Measurements from ENCODE around the gene CACNA1E.

CACNA1E gene

GRCh38 chr1:181789395-181789794 lies 306.1 kb downstream of the CACNA1E start:
- TF ChIP-seq CTCF (conservative IDR thresholded peaks at IDR 0.05; ENCODE audit: low read depth, low read length) = no peak
- H3K4me3 ChIP-seq (ENCODE audit: low read length) = no peak overlapping the region
- DNase-seq (ENCODE audit: low read depth) = peak; percentile 3

- no peak overlapping the region for H3K4me3 ChIP-seq (ENCODE audit: low read length)
- no peak for TF ChIP-seq CTCF (conservative IDR thresholded peaks at IDR 0.05; ENCODE audit: low read depth, low read length)
- no peak for DNase-seq (ENCODE audit: low read depth)
Measured at GRCh38 chr1:181791721-181792120, 308.4 kb downstream of the CACNA1E start.

- H3K4me3 ChIP-seq (ENCODE audit: low read length) = no peak overlapping the region
- no peak for DNase-seq (ENCODE audit: low read depth)
- TF ChIP-seq CTCF (conservative IDR thresholded peaks at IDR 0.05; ENCODE audit: low read depth, low read length) = no peak
Measured at GRCh38 chr1:181793831-181794230, 310.5 kb downstream of the CACNA1E start.

- H3K4me3 ChIP-seq (ENCODE audit: low read length) = no peak overlapping the region
- no peak for TF ChIP-seq CTCF (conservative IDR thresholded peaks at IDR 0.05; ENCODE audit: low read depth, low read length)
- DNase-seq (ENCODE audit: low read depth) = no peak
Measured at GRCh38 chr1:181794332-181794731, 311.0 kb downstream of the CACNA1E start.

- no peak overlapping the region for H3K4me3 ChIP-seq (ENCODE audit: low read length)
- no peak for DNase-seq (ENCODE audit: low read depth)
- no peak for TF ChIP-seq CTCF (conservative IDR thresholded peaks at IDR 0.05; ENCODE audit: low read depth, low read length)
Measured at GRCh38 chr1:181798191-181798926, 315.0 kb downstream of the CACNA1E start.

GRCh38 chr1:181801617-181802016 lies 318.3 kb downstream of the CACNA1E start:
- TF ChIP-seq CTCF (conservative IDR thresholded peaks at IDR 0.05; ENCODE audit: low read depth, low read length) = no peak
- no peak overlapping the region for H3K4me3 ChIP-seq (ENCODE audit: low read length)
- DNase-seq (ENCODE audit: low read depth) = no peak

- no peak for TF ChIP-seq CTCF (conservative IDR thresholded peaks at IDR 0.05; ENCODE audit: low read depth, low read length)
- DNase-seq (ENCODE audit: low read depth) = no peak
- no peak overlapping the region for H3K4me3 ChIP-seq (ENCODE audit: low read length)
Measured at GRCh38 chr1:181802466-181802865, 319.1 kb downstream of the CACNA1E start.

All from retinal pigment epithelial cell (primary cell).